ENCODE data around the gene PDIA2. TPM values are rescaled to one million over a fixed set of nuclear protein-coding genes. Genes with fewer than 3 reads are reported as not detected.

PDIA2 gene
- total and polyA plus RNA-seq, 3 donors from 2014 or later = 1.2 to 5.3 (median 2.6) TPM

DNA sequence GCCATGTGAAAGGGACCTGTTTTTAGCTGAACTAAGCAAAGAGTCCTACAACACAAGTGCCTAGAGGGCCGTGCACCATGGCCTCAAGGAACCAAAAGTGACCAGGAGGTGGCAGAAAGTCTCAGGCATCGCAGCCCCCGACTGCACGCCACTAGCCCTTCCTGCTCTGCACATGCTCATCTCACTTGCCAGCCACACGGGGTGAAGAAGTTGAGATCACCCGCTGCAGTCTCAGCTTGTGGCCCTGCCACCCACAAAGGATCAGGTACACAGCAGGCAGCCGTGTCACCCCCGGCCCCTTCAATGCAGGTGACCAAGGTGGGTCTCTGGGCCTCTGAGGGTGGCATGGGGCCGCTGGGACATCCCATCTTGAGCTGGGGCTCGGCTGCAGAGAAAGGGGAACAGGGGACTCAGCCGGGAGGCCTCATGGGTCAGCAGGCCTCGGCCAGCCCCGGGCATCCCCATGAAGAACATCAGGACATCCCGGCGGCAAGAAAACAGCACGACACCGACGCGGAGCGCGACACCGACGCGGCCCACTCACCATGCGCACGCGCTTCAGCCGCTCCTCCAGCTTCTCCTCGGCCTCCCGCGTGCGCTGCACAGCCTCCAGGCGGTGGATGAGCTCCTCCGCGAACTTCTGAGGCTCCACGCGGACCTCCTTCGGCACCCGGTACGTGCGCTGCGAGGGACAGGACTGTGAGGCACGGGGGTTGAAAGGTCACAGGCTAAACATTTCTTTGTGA lies 21.0 kb downstream of the PDIA2 start:
- no peaks in the 10 kb centered on the region for H3K9me3 ChIP-seq
- peaks cover 6% of the 10 kb centered on the region for H3K4me1 ChIP-seq
- no peak for DNase-seq
- H3K4me3 ChIP-seq = no peak overlapping the region
- TF ChIP-seq, protein P1, sequence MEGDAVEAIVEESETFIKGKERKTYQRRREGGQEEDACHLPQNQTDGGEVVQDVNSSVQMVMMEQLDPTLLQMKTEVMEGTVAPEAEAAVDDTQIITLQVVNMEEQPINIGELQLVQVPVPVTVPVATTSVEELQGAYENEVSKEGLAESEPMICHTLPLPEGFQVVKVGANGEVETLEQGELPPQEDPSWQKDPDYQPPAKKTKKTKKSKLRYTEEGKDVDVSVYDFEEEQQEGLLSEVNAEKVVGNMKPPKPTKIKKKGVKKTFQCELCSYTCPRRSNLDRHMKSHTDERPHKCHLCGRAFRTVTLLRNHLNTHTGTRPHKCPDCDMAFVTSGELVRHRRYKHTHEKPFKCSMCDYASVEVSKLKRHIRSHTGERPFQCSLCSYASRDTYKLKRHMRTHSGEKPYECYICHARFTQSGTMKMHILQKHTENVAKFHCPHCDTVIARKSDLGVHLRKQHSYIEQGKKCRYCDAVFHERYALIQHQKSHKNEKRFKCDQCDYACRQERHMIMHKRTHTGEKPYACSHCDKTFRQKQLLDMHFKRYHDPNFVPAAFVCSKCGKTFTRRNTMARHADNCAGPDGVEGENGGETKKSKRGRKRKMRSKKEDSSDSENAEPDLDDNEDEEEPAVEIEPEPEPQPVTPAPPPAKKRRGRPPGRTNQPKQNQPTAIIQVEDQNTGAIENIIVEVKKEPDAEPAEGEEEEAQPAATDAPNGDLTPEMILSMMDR (IDR thresholded peaks at IDR 0.05) = no peak
- TF ChIP-seq POLR2A (IDR thresholded peaks at IDR 0.05) = no peak
- H3K27ac ChIP-seq = no peak overlapping the region
- H3K27me3 ChIP-seq = no peaks in the 10 kb centered on the region
- no peaks in the 10 kb centered on the region for H3K36me3 ChIP-seq (ENCODE audit: low read depth, missing control alignments)
- WGBS, 2 donors = 89 to 95% methylated on average over 33 to 43 of the region's 43 CpGs
- intact Hi-C loops (cut with DNase I; ENCODE audit: low total_unique reads) = no loop called here

DNA sequence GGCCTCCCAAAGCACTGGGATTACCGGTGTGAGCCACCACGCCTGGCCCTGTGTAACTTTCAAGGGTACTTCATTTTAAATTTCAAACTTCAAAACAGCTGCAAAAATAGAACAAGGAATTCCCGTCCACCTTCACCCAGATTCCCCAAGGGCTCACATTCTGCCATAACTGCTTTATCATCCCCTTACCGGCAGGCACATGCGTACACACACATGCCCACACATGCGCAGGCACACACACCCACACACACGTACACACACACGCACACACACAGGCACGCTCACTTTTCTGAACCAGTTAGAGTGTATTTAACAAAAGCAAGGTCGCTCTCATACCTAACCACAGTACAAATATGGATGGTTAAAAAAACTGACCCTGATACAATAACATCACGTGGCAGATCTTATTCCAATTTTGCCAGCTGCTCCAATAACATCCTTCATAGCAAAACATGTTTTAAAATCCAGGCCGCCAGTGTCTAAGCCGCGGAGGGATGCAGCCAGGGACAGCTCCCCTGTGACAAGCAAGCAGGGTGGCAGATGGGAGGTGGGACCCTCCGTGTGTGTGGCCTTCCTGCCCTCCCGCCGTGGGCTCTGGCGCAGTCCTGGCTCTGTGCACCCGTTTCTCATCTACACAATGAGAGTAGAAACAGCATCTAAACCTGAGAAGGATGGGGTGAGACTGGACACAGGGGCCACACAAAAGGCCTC lies 23.1 kb downstream of the PDIA2 start:
- H3K36me3 ChIP-seq (ENCODE audit: low read depth, missing control alignments) = no peaks in the 10 kb centered on the region
- DNase-seq = no peak
- WGBS, 2 donors = 60 to 61% methylated on average over 19 of the region's 19 CpGs
- TF ChIP-seq POLR2A (IDR thresholded peaks at IDR 0.05) = no peak
- TF ChIP-seq, protein P1 (IDR thresholded peaks at IDR 0.05) = no peak
- H3K9me3 ChIP-seq = no peaks in the 10 kb centered on the region
- H3K27ac ChIP-seq = no peak overlapping the region
- H3K27me3 ChIP-seq = no peaks in the 10 kb centered on the region
- peaks cover 6% of the 10 kb centered on the region for H3K4me1 ChIP-seq
- H3K4me3 ChIP-seq = no peak overlapping the region
- intact Hi-C loops (cut with DNase I; ENCODE audit: low total_unique reads) = no loop called here

GRCh38 chr16:306911-307370 lies 24.0 kb downstream of the PDIA2 start:
- TF ChIP-seq, protein P1 (IDR thresholded peaks at IDR 0.05) = no peak
- TF ChIP-seq POLR2A (IDR thresholded peaks at IDR 0.05) = no peak
- 70 to 71% methylated on average over 6 to 17 of the region's 17 CpGs for WGBS, 2 donors
- H3K27ac ChIP-seq = no peak overlapping the region
- DNase-seq = no peak
- H3K36me3 ChIP-seq (ENCODE audit: low read depth, missing control alignments) = no peaks in the 10 kb centered on the region
- no peak overlapping the region for H3K4me3 ChIP-seq
- H3K4me1 ChIP-seq = peaks cover 6% of the 10 kb centered on the region
- intact Hi-C loops (cut with DNase I; ENCODE audit: low total_unique reads) = no loop called here
- H3K9me3 ChIP-seq = no peaks in the 10 kb centered on the region
- H3K27me3 ChIP-seq = no peaks in the 10 kb centered on the region

DNA sequence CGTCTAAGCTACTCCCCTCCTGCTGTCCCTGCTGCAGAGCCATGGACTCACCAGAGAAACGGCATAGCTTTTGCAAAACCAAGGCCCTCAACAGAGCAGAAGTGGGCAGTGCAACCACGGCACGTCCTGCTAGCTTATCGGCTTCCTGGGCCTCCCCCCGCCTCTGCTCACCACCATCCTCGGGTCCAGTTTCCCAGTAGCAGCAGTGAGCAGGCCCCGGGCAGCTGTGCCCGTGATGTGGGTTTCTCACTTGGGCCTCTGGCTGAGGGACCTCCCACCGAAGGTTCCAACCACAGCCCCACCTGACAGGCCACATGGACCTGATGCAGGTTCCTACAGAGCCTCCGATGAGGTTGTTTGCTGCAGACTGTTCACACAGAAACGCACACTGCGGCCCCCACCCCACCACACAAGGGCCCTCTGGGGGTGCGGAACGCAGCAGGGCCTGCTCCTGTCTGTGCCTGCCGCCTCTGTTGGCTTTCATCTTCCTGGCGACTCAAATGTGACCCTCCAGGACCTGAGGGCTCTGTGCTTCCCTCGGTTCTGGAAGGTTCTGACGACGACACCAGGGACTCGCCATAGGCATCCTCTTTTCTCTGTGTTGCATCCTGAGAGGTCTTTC lies 24.8 kb downstream of the PDIA2 start:
- WGBS, 2 donors = 88 to 93% methylated on average over 20 to 21 of the region's 21 CpGs
- TF ChIP-seq, protein P1 (IDR thresholded peaks at IDR 0.05) = no peak
- TF ChIP-seq POLR2A (IDR thresholded peaks at IDR 0.05) = no peak
- Histone ChIP-seq H3K27me3 (no peaks in the 10 kb centered on the region), H3K27ac (no peak overlapping the region), H3K36me3 (ENCODE audit: low read depth, missing control alignments) (no peaks in the 10 kb centered on the region), H3K4me1 (peaks cover 6% of the 10 kb centered on the region), H3K9me3 (no peaks in the 10 kb centered on the region), H3K4me3 (no peak overlapping the region)
- intact Hi-C loops (cut with DNase I; ENCODE audit: low total_unique reads) = no loop called here
- DNase-seq = no peak

All from testis (tissue), 3 donors.